ENCODE data around the gene MAP2K6.
"Not testable (repeated sequence)": the region's sequence is repeated elsewhere in the genome, so short reads cannot be mapped to it uniquely, and the experiment has no call there.

MAP2K6 gene

DNA sequence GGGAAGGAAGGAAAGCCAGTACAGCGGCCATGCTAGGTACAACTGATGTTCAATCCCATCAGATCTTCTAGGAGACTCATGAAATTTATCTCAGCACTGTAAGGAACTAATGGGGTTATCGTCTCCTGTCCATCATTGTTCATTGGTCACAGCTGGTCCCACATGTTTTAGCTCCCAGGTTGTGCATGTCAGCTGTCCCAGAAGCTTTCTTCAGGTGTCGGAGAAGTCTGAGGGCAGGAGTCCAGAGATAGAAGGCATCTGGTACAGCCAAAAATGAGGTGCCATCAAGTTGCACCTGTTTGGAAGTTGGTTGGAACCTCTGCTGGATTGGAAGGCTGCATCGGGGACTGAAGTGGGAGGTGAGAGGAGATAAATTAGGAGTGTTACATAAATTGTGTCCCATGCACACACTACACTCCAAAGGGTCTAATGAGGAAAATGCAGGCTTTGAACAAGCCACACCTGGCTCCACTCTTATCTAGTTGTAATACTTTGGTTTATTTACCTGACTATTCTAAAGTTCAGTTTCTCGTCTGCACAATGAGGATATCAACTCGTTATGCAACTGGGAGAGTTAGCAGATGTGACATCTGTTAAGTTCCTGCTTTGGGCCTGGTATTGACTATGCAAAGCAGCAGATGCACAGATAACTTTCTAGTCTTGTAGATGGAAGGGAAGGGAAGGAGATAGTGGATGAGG, 62.9 kb downstream of the MAP2K6 start:
- Histone ChIP-seq H3K4ac (ENCODE audit: low read length) (no peak overlapping the region), H3K14ac (ENCODE audit: low read length) (no peak overlapping the region), H3K9me3 (replicated peaks in 1 of 2; ENCODE audit: control insufficient read depth in 2 of 2, insufficient read depth in 1 of 2, low read depth in 1 of 2, low read length in 2 of 2) (no peaks in the 10 kb centered on the region), H3K4me2 (ENCODE audit: insufficient read depth, low read length, poor library complexity, severe bottlenecking) (no peak overlapping the region), H3K9ac (ENCODE audit: low read depth, low read length, poor library complexity) (no peak overlapping the region), H2BK120ac (ENCODE audit: low read depth, low read length) (no peak overlapping the region), H3K18ac (ENCODE audit: low read length) (no peak overlapping the region), H2BK12ac (ENCODE audit: low read length) (no peak overlapping the region), H3K27ac (replicated peaks; ENCODE audit: low read length) (no peak overlapping the region), H3K4me3 (ENCODE audit: low read length in 2 of 2) (no peak overlapping the region), H4K8ac (ENCODE audit: low read depth, low read length) (no peak overlapping the region), H4K91ac (ENCODE audit: low read depth, low read length, poor library complexity) (no peak overlapping the region), H2AFZ (ENCODE audit: low read length) (no peak overlapping the region), H3K36me3 (replicated peaks in 1 of 2; ENCODE audit: control insufficient read depth in 2 of 2, insufficient read depth in 2 of 2, low read length in 2 of 2) (no peaks in the 10 kb centered on the region), H2BK15ac (ENCODE audit: low read length) (no peak overlapping the region), H3K27me3 (ENCODE audit: control insufficient read depth in 3 of 3, insufficient read depth in 3 of 3, low read depth in 1 of 3, low read length in 3 of 3) (no peaks in the 10 kb centered on the region), H2BK5ac (ENCODE audit: low read length) (no peak overlapping the region), H2AK5ac (ENCODE audit: low read depth, low read length) (no peak overlapping the region), H3K23ac (ENCODE audit: low read depth, low read length, poor library complexity) (no peak overlapping the region), H3K79me1 (ENCODE audit: low read depth, low read length) (peaks cover 1% of the 10 kb centered on the region), H3K4me1 (ENCODE audit: control insufficient read depth in 2 of 2, insufficient read depth in 1 of 2, low read depth in 1 of 2, low read length in 2 of 2) (peaks cover 0 to 5% of the 10 kb centered on the region in 2 donors)
- DNase-seq (ENCODE audit: low spot score), result no peak
- no CpG with 5 or more reads among the region's 6 CpGs for WGBS, 2 donors (ENCODE audit: extremely low coverage in 2 of 2, insufficient read length in 2 of 2, insufficient replicate concordance in 1 of 2)

DNA sequence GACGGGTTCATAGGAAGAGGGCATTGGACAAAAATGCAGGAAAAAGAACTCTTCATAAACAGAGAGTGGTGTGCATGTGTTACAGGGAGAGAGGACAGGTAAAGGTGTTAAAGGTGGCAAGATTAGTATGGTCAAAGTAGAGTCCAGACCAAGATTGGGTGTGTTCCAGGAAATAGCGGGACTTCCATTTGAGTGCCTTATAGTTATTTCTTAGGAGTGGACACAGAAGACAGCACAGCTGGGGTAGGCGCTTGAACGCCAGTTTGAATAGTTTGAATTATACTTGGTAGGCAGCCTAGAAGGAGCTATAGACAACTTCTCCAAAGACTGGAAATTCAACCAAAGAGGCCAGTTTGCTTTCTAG, 63.4 kb downstream of the MAP2K6 start:
- no peak overlapping the region for H2AFZ ChIP-seq (ENCODE audit: low read length)
- H3K9me3 ChIP-seq (replicated peaks in 1 of 2; ENCODE audit: control insufficient read depth in 2 of 2, insufficient read depth in 1 of 2, low read depth in 1 of 2, low read length in 2 of 2), result no peaks in the 10 kb centered on the region
- no peaks in the 10 kb centered on the region for H3K27me3 ChIP-seq (ENCODE audit: control insufficient read depth in 3 of 3, insufficient read depth in 3 of 3, low read depth in 1 of 3, low read length in 3 of 3)
- no peak overlapping the region for H2BK120ac ChIP-seq (ENCODE audit: low read depth, low read length)
- H3K4me3 ChIP-seq (ENCODE audit: low read length in 2 of 2), result no peak overlapping the region
- no peak for DNase-seq (ENCODE audit: low spot score)
- no peak overlapping the region for H4K91ac ChIP-seq (ENCODE audit: low read depth, low read length, poor library complexity)
- no peak overlapping the region for H3K4me2 ChIP-seq (ENCODE audit: insufficient read depth, low read length, poor library complexity, severe bottlenecking)
- no peak overlapping the region for H4K8ac ChIP-seq (ENCODE audit: low read depth, low read length)
- H3K79me1 ChIP-seq (ENCODE audit: low read depth, low read length), result no peaks in the 10 kb centered on the region
- H3K9ac ChIP-seq (ENCODE audit: low read depth, low read length, poor library complexity), result no peak overlapping the region
- no peak overlapping the region for H2BK5ac ChIP-seq (ENCODE audit: low read length)
- no peaks in the 10 kb centered on the region for H3K36me3 ChIP-seq (replicated peaks in 1 of 2; ENCODE audit: control insufficient read depth in 2 of 2, insufficient read depth in 2 of 2, low read length in 2 of 2)
- H3K4me1 ChIP-seq (ENCODE audit: control insufficient read depth in 2 of 2, insufficient read depth in 1 of 2, low read depth in 1 of 2, low read length in 2 of 2), result peaks cover 0 to 5% of the 10 kb centered on the region in 2 donors
- H2BK15ac ChIP-seq (ENCODE audit: low read length), result no peak overlapping the region
- no peak overlapping the region for H3K27ac ChIP-seq (replicated peaks; ENCODE audit: low read length)
- no peak overlapping the region for H2AK5ac ChIP-seq (ENCODE audit: low read depth, low read length)
- no peak overlapping the region for H3K14ac ChIP-seq (ENCODE audit: low read length)
- WGBS, 2 donors (ENCODE audit: extremely low coverage in 2 of 2, insufficient read length in 2 of 2, insufficient replicate concordance in 1 of 2), result no CpG with 5 or more reads among the region's 4 CpGs
- H3K18ac ChIP-seq (ENCODE audit: low read length), result no peak overlapping the region
- H2BK12ac ChIP-seq (ENCODE audit: low read length), result no peak overlapping the region
- H3K23ac ChIP-seq (ENCODE audit: low read depth, low read length, poor library complexity), result no peak overlapping the region
- H3K4ac ChIP-seq (ENCODE audit: low read length), result no peak overlapping the region

DNA sequence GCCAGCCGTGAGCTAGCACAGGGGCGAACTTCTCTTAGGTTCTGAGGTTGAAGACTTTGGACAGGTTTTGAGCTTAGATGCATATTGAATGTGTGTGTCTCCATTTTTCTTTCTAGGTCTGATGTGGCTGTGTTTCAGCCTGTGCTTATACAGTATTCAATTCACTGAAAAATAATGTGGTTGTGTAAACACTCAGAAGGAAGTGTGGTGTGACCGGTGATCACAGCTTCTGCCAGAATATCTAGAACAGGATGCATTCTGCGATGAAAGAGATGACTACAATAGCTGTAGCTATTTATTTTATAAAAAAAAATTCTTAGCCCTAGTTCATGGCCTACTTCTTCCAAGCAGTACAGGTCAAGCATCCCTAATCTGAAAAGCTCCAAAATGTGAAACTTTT, 64.4 kb downstream of the MAP2K6 start:
- Histone ChIP-seq H3K36me3 (replicated peaks in 1 of 2; ENCODE audit: control insufficient read depth in 2 of 2, insufficient read depth in 2 of 2, low read length in 2 of 2) (no peaks in the 10 kb centered on the region), H2AK5ac (ENCODE audit: low read depth, low read length) (no peak overlapping the region), H4K8ac (ENCODE audit: low read depth, low read length) (no peak overlapping the region), H2AFZ (ENCODE audit: low read length) (no peak overlapping the region), H3K18ac (ENCODE audit: low read length) (no peak overlapping the region), H3K14ac (ENCODE audit: low read length) (no peak overlapping the region), H2BK5ac (ENCODE audit: low read length) (no peak overlapping the region), H3K9me3 (replicated peaks in 1 of 2; ENCODE audit: control insufficient read depth in 2 of 2, insufficient read depth in 1 of 2, low read depth in 1 of 2, low read length in 2 of 2) (no peaks in the 10 kb centered on the region), H3K79me1 (ENCODE audit: low read depth, low read length) (no peaks in the 10 kb centered on the region), H2BK12ac (ENCODE audit: low read length) (no peak overlapping the region), H2BK120ac (ENCODE audit: low read depth, low read length) (no peak overlapping the region), H3K27me3 (ENCODE audit: control insufficient read depth in 3 of 3, insufficient read depth in 3 of 3, low read depth in 1 of 3, low read length in 3 of 3) (no peaks in the 10 kb centered on the region), H3K4me2 (ENCODE audit: insufficient read depth, low read length, poor library complexity, severe bottlenecking) (no peak overlapping the region), H3K4me1 (ENCODE audit: control insufficient read depth in 2 of 2, insufficient read depth in 1 of 2, low read depth in 1 of 2, low read length in 2 of 2) (peaks cover 0 to 2% of the 10 kb centered on the region in 2 donors), H3K27ac (replicated peaks; ENCODE audit: low read length) (no peak overlapping the region), H3K4ac (ENCODE audit: low read length) (no peak overlapping the region), H2BK15ac (ENCODE audit: low read length) (no peak overlapping the region), H3K9ac (ENCODE audit: low read depth, low read length, poor library complexity) (no peak overlapping the region), H3K23ac (ENCODE audit: low read depth, low read length, poor library complexity) (no peak overlapping the region), H4K91ac (ENCODE audit: low read depth, low read length, poor library complexity) (no peak overlapping the region), H3K4me3 (ENCODE audit: low read length in 2 of 2) (no peak overlapping the region)
- no peak for DNase-seq (ENCODE audit: low spot score)
- WGBS, 2 donors (ENCODE audit: extremely low coverage in 2 of 2, insufficient read length in 2 of 2, insufficient replicate concordance in 1 of 2), result no CpG with 5 or more reads among the region's 4 CpGs

- WGBS, 2 donors (ENCODE audit: extremely low coverage in 2 of 2, insufficient read length in 2 of 2, insufficient replicate concordance in 1 of 2), result no CpG with 5 or more reads among the region's 7 CpGs
Measured at GRCh38 chr17:69479756-69480155, 65.3 kb downstream of the MAP2K6 start.

More at GRCh38 chr17:69479756-69480155, 65.3 kb downstream of the MAP2K6 start:
- not testable (repeated sequence) for H2BK5ac ChIP-seq (ENCODE audit: low read length); H2AK5ac ChIP-seq (ENCODE audit: low read depth, low read length); DNase-seq (ENCODE audit: low spot score); H2BK120ac ChIP-seq (ENCODE audit: low read depth, low read length); H3K14ac ChIP-seq (ENCODE audit: low read length); H4K91ac ChIP-seq (ENCODE audit: low read depth, low read length, poor library complexity); H3K23ac ChIP-seq (ENCODE audit: low read depth, low read length, poor library complexity); H3K4me2 ChIP-seq (ENCODE audit: insufficient read depth, low read length, poor library complexity, severe bottlenecking); H3K4me1 ChIP-seq (ENCODE audit: control insufficient read depth in 2 of 2, insufficient read depth in 1 of 2, low read depth in 1 of 2, low read length in 2 of 2); H3K4ac ChIP-seq (ENCODE audit: low read length); H3K9ac ChIP-seq (ENCODE audit: low read depth, low read length, poor library complexity); H4K8ac ChIP-seq (ENCODE audit: low read depth, low read length); H3K4me3 ChIP-seq (ENCODE audit: low read length in 2 of 2); H3K18ac ChIP-seq (ENCODE audit: low read length); H2BK15ac ChIP-seq (ENCODE audit: low read length); H2BK12ac ChIP-seq (ENCODE audit: low read length); H3K36me3 ChIP-seq (replicated peaks in 1 of 2; ENCODE audit: control insufficient read depth in 2 of 2, insufficient read depth in 2 of 2, low read length in 2 of 2); H2AFZ ChIP-seq (ENCODE audit: low read length); H3K27me3 ChIP-seq (ENCODE audit: control insufficient read depth in 3 of 3, insufficient read depth in 3 of 3, low read depth in 1 of 3, low read length in 3 of 3); H3K9me3 ChIP-seq (replicated peaks in 1 of 2; ENCODE audit: control insufficient read depth in 2 of 2, insufficient read depth in 1 of 2, low read depth in 1 of 2, low read length in 2 of 2); H3K79me1 ChIP-seq (ENCODE audit: low read depth, low read length); H3K27ac ChIP-seq (replicated peaks; ENCODE audit: low read length)
